K562 (cell line): Measurements from ENCODE around the gene SGPP2.

Source experiments
- TFAP4 ChIP-seq: sonication (generic); formaldehyde crosslinking; IDR thresholded peaks from 2 replicates; pipeline ENCODE4 v1.8.0; 2022; ENCODE audit warnings: missing genetic modification reagents, mild to moderate bottlenecking, moderate library complexity, borderline replicate concordance
- ZC3H11A ChIP-seq: IDR thresholded peaks from 2 replicates; pipeline ENCODE4 v1.6.1; 2012; ENCODE audit warnings: low read depth, low read length, improper control_type of control experiment
- ZNF143 ChIP-seq: sonication (generic); formaldehyde crosslinking; IDR thresholded peaks from 2 replicates; pipeline ENCODE4 v1.9.0; 2022; ENCODE audit warnings: mild to moderate bottlenecking, missing genetic modification reagents
- TF ChIP-seq, protein P1 (sequence below), 3 experiments: IDR thresholded peaks in 2 of 3; conservative IDR thresholded peaks in 1 of 3; 2 replicates each; pipeline ENCODE4 v1.5.1; 2011 to 2012; ENCODE audit warnings: low read length in 3 of 3, mild to moderate bottlenecking in 3 of 3, control low read depth in 2 of 3, improper control_type of control experiment in 1 of 3, inconsistent platforms in 1 of 3, low read depth in 1 of 3, mixed read lengths in 1 of 3, moderate library complexity in 1 of 3; ENCODE audit not compliant: insufficient read depth in 2 of 3

GRCh38 chr2:222399038-222399783 is 25.1 kb upstream of the SGPP2 start:
- no peak for TF ChIP-seq TFAP4 (CRISPR knock-in tag)
- TF ChIP-seq ZNF143 (CRISPR knock-in tag), result no peak
- TF ChIP-seq, protein P1, sequence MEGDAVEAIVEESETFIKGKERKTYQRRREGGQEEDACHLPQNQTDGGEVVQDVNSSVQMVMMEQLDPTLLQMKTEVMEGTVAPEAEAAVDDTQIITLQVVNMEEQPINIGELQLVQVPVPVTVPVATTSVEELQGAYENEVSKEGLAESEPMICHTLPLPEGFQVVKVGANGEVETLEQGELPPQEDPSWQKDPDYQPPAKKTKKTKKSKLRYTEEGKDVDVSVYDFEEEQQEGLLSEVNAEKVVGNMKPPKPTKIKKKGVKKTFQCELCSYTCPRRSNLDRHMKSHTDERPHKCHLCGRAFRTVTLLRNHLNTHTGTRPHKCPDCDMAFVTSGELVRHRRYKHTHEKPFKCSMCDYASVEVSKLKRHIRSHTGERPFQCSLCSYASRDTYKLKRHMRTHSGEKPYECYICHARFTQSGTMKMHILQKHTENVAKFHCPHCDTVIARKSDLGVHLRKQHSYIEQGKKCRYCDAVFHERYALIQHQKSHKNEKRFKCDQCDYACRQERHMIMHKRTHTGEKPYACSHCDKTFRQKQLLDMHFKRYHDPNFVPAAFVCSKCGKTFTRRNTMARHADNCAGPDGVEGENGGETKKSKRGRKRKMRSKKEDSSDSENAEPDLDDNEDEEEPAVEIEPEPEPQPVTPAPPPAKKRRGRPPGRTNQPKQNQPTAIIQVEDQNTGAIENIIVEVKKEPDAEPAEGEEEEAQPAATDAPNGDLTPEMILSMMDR (IDR thresholded peaks at IDR 0.05 in 2 of 3, conservative IDR thresholded peaks at IDR 0.05 in 1 of 3; ENCODE audit: insufficient read depth in 2 of 3, low read depth in 1 of 3, low read length in 3 of 3), result no peak
- no peak for TF ChIP-seq ZC3H11A
